ENCODE results near the gene SLC26A8.
"Not testable (repeated sequence)": the region's sequence is repeated elsewhere in the genome, so short reads cannot be mapped to it uniquely, and the experiment has no call there.

DNA sequence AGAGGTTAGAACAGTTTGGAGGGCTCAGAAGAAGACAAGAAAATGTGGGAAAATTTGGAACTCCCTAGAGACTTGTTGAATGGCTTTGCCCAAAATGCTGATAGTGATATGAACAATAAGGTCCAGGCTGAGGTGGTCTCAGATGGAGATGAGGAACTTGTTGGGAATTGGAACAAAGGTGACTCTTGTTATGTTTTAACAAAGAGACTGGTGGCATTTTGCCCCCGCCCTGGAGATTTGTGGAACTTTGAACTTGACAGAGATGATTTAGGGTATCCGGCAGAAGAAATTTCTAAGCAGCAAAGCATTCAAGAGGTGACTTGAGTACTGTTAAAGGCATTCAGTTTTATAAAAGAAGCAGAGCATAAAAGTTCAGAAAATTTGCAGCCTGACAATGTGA is 84.4 kb downstream of the SLC26A8 start:
- TF ChIP-seq, protein P1, sequence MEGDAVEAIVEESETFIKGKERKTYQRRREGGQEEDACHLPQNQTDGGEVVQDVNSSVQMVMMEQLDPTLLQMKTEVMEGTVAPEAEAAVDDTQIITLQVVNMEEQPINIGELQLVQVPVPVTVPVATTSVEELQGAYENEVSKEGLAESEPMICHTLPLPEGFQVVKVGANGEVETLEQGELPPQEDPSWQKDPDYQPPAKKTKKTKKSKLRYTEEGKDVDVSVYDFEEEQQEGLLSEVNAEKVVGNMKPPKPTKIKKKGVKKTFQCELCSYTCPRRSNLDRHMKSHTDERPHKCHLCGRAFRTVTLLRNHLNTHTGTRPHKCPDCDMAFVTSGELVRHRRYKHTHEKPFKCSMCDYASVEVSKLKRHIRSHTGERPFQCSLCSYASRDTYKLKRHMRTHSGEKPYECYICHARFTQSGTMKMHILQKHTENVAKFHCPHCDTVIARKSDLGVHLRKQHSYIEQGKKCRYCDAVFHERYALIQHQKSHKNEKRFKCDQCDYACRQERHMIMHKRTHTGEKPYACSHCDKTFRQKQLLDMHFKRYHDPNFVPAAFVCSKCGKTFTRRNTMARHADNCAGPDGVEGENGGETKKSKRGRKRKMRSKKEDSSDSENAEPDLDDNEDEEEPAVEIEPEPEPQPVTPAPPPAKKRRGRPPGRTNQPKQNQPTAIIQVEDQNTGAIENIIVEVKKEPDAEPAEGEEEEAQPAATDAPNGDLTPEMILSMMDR (IDR thresholded peaks at IDR 0.05), result not testable (repeated sequence)
- not testable (repeated sequence) for TF ChIP-seq POLR2A, POLR2AphosphoS5 (IDR thresholded peaks at IDR 0.05)

Measured in breast epithelium (tissue), 3 donors.